Smooth muscle cell (in vitro differentiated cells): ENCODE measurements around the gene SLX4IP. TPM values are rescaled to one million over a fixed set of nuclear protein-coding genes. Genes with fewer than 3 reads are reported as not detected.
A peak's percentile ranks its signal among the peaks of the same experiment; 100 is the strongest.

ENCODE experiments used
- DNase-seq: peaks from one replicate; lab custom pipeline; 2025; ENCODE audit not compliant: unreplicated experiment; lab: John Stamatoyannopoulos, UW
- H2AFZ ChIP-seq: fragments of 200-600 bp; sonication (generic); 2 replicates; pipeline ENCODE4 v1.6.0; 2016; ENCODE audit warnings: antibody characterized with exemption, low read depth, mild to moderate bottlenecking
- H3F3A ChIP-seq: fragments of 200-600 bp; sonication (generic); 2 replicates; pipeline ENCODE4 v1.6.0; 2017; ENCODE audit warnings: antibody characterized with exemption, low read depth
- H3K27ac ChIP-seq: fragments of 200-600 bp; sonication (generic); 2 replicates; pipeline ENCODE4 v1.5.1; 2016; ENCODE audit warnings: low read depth, mild to moderate bottlenecking
- H3K27me3 ChIP-seq: fragments of 200-600 bp; sonication (generic); 2 replicates; pipeline ENCODE4 v1.6.1; 2016; ENCODE audit warnings: low read depth, mild to moderate bottlenecking
- H3K36me3 ChIP-seq: fragments of 200-600 bp; sonication (generic); 2 replicates; pipeline ENCODE4 v1.5.1; 2016; ENCODE audit warnings: low read depth
- H3K4me1 ChIP-seq: fragments of 200-600 bp; sonication (generic); 2 replicates; pipeline ENCODE4 v1.5.1; 2016; ENCODE audit warnings: low read depth
- H3K4me2 ChIP-seq: fragments of 200-600 bp; sonication (generic); 2 replicates; pipeline ENCODE4 v1.6.0; 2016; ENCODE audit warnings: mild to moderate bottlenecking
- H3K4me3 ChIP-seq: fragments of 200-600 bp; sonication (generic); 2 replicates; pipeline ENCODE4 v1.5.1; 2016; ENCODE audit warnings: mild to moderate bottlenecking
- H3K79me2 ChIP-seq: fragments of 200-600 bp; sonication (generic); 2 replicates; pipeline ENCODE4 v1.6.0; 2016; ENCODE audit warnings: low read depth, mild to moderate bottlenecking
- H3K9ac ChIP-seq: fragments of 200-600 bp; sonication (generic); 2 replicates; pipeline ENCODE4 v1.6.0; 2016; ENCODE audit warnings: low read depth
- H3K9me3 ChIP-seq: fragments of 200-600 bp; sonication (generic); replicated peaks from 2 replicates; pipeline ENCODE4 v1.5.1; 2016; ENCODE audit warnings: low read depth
- H4K20me1 ChIP-seq: fragments of 200-600 bp; sonication (generic); 2 replicates; pipeline ENCODE4 v1.6.0; 2016; ENCODE audit warnings: low read depth
- CTCF ChIP-seq: fragments of 200-600 bp; sonication (generic); IDR thresholded peaks from 2 replicates; pipeline ENCODE4 v1.5.1; 2017; ENCODE audit warnings: borderline replicate concordance, mild to moderate bottlenecking, antibody characterized with exemption; ENCODE audit not compliant: insufficient read depth, poor library complexity, severe bottlenecking
- WGBS: methylation state at CpG from one replicate; pipeline ENCODE4 v1.1.7; 2016; ENCODE audit warnings: low lambda C conversion rate; 5-methylcytosine and 5-hydroxymethylcytosine counted together
- polyA plus RNA-seq: library from polyadenylated mRNA; unstranded; fragments of >200 nt; fragmentation: Nextera tagmentation; extraction: Ambion mirVana; gene quantifications from 2 replicates; pipeline ENCODE4 v1.2.1, GENCODE V29; 2016
- total RNA-seq: library from RNA; depleted of rRNA; stranded (reverse); fragments of >200 nt; gene quantifications from 2 replicates; pipeline ENCODE4 v1.2.3, GENCODE V29; 2014

Gene SLX4IP
- total and polyA plus RNA-seq, 2 experiments from 2014 or later = 1.2 to 6.2 TPM

- Histone ChIP-seq H3K4me3 (no peak overlapping the region), H3K4me1 (peaks cover 59% of the 10 kb centered on the region), H4K20me1 (no peaks in the 10 kb centered on the region), H3K27ac (peak overlapping the region; percentile 72), H3K9ac (no peak overlapping the region), H3F3A (peaks cover 19% of the 10 kb centered on the region), H3K4me2 (peak overlapping the region; percentile 67), H3K79me2 (no peaks in the 10 kb centered on the region), H2AFZ (no peak overlapping the region), H3K36me3 (no peaks in the 10 kb centered on the region), H3K27me3 (no peaks in the 10 kb centered on the region), H3K9me3 (no peaks in the 10 kb centered on the region)
- DNase-seq = no peak
- WGBS = 43% methylated on average over 2 of the region's 2 CpGs
- TF ChIP-seq CTCF = no peak
Measured at GRCh38 chr20:10468340-10468845, 33.3 kb downstream of the SLX4IP start.

- Histone ChIP-seq H3K4me1 (peaks cover 59% of the 10 kb centered on the region), H3K4me3 (no peak overlapping the region), H2AFZ (no peak overlapping the region), H3K9me3 (no peaks in the 10 kb centered on the region), H3K27me3 (no peaks in the 10 kb centered on the region), H3K36me3 (no peaks in the 10 kb centered on the region), H4K20me1 (no peaks in the 10 kb centered on the region), H3K4me2 (no peak overlapping the region), H3K79me2 (no peaks in the 10 kb centered on the region), H3K9ac (no peak overlapping the region), H3F3A (peaks cover 19% of the 10 kb centered on the region), H3K27ac (no peak overlapping the region)
- 73% methylated on average over 2 of the region's 2 CpGs for WGBS
- no peak for DNase-seq
- TF ChIP-seq CTCF = no peak
Measured at GRCh38 chr20:10469056-10469455, 34.0 kb downstream of the SLX4IP start.

GRCh38 chr20:10469599-10469998, 34.5 kb downstream of the SLX4IP start:
- 19% methylated on average over 7 of the region's 7 CpGs for WGBS
- H3K27me3 ChIP-seq = no peaks in the 10 kb centered on the region
- H3K9ac ChIP-seq = no peak overlapping the region
- H3F3A ChIP-seq = peaks cover 19% of the 10 kb centered on the region
- no peak overlapping the region for H2AFZ ChIP-seq
- H3K4me1 ChIP-seq = peaks cover 59% of the 10 kb centered on the region
- no peaks in the 10 kb centered on the region for H3K9me3 ChIP-seq
- peak; percentile 53 for TF ChIP-seq CTCF
- H3K36me3 ChIP-seq = no peaks in the 10 kb centered on the region
- no peak overlapping the region for H3K4me2 ChIP-seq
- H3K4me3 ChIP-seq = no peak overlapping the region
- no peaks in the 10 kb centered on the region for H3K79me2 ChIP-seq
- no peak for DNase-seq
- H3K27ac ChIP-seq = no peak overlapping the region
- no peaks in the 10 kb centered on the region for H4K20me1 ChIP-seq

GRCh38 chr20:10470276-10470675, 35.2 kb downstream of the SLX4IP start:
- no peak for DNase-seq
- Histone ChIP-seq H3K4me2 (no peak overlapping the region), H3K79me2 (no peaks in the 10 kb centered on the region), H3K4me3 (no peak overlapping the region), H3K27ac (no peak overlapping the region), H3K9ac (no peak overlapping the region), H3K9me3 (no peaks in the 10 kb centered on the region), H4K20me1 (no peaks in the 10 kb centered on the region), H3K27me3 (no peaks in the 10 kb centered on the region), H3K36me3 (no peaks in the 10 kb centered on the region), H3F3A (peaks cover 19% of the 10 kb centered on the region), H2AFZ (no peak overlapping the region), H3K4me1 (peaks cover 52% of the 10 kb centered on the region)
- WGBS = 91% methylated on average over 6 of the region's 6 CpGs
- no peak for TF ChIP-seq CTCF
